SIG-M5 (cell line): ENCODE data around the gene PDZRN3.

Experiments used
- DNase-seq: peaks from one replicate; lab custom pipeline; 2025; lab: John Stamatoyannopoulos, UW

PDZRN3 gene

DNA sequence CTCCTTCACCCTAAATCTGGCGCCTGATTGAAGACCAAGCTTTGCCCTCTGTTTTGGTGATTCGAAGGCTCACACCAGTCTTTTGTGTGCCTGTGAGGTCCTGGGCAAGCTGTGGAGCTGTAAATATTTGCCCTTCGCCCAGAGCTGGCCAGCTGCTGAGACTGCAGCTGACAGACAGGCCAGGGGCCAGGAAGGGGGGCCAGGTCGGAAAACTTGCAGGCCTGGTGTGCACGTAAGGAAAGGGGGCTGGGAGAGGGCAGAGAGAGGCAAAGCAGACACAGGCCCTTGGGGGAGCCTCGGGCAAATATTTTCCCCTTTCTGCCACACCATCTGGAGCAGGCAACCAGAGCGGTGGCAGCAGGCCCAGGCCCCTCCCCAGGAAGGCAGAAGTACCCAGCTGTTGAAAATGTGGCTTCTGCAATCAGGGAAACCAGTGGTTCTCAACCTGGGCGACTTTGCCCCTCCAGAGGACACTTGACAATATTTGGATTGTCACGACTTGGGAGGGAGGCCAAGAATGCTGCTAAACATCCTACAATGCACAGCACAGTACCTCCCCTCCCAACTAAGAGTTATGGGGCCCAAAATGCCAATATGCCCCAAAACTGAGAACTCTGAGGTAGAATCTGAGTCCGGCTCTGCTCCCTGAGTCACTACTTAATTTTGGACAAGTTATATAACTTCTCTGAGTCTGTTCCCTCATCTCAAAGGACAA is 2.5 kb downstream of the PDZRN3 start:
- DNase-seq = no peak

DNA sequence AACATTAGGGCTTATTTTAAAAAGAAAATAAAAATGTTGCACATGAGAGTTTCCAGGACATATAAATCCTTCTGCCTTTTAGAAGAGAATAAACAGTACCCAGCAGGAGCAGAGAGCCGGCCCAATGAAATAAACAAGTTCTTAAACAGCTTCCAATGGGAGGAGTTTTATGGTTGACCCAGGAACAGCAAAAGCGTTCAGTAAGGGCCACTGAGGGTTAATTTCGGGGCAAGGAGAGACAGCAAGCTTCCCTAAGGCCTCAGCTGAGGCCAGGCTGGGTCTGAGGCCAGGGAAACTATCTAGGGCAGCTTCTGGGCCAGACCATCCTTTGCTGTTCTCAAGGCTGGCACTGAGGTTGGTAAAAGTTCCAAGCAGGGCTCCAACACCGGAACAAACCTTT is 3.4 kb downstream of the PDZRN3 start:
- DNase-seq = no peak

DNA sequence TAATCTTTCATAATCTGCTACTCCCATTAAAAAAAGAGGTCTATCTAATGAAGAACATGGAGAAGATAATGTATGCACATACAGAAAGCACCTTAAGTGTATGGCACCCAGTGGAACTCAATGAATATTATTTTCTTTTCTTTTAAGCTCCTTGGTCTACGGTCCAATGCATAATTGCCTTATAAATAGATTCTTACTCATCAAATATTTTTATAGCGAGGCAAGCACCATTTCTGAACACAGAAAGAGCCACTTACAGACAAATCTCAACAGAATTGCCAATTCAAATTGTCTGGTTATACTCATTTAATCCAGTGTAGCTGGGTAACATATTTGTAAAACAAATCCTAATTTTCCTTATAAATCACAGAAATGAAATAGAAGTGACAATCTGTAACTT is 6.3 kb downstream of the PDZRN3 start:
- DNase-seq = no peak

GRCh38 chr3:73616056-73616455 is 8.7 kb downstream of the PDZRN3 start:
- DNase-seq = no peak

- no peak for DNase-seq
Observed at GRCh38 chr3:73614419-73614818, 10.3 kb downstream of the PDZRN3 start.

DNA sequence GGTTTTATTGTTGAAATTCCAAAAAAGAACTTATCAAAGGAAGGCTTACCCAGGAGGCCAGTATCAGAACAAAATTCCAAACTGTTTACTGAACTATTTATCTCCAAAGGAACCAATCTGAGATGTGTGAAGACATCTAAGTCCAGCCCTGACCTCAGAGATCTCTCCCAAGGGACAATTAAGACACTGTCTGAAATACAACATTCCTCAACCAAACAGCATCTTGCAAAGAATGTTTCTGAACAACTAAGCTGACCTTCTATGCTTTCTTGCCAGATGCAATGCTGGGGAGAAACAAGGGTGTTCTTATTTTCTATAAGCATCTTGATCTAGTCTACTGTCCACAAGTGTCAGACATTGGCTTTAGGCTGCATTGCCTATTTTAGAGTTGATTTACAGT is 13.6 kb downstream of the PDZRN3 start:
- DNase-seq = no peak

GRCh38 chr3:73610493-73610892 is 14.2 kb downstream of the PDZRN3 start:
- DNase-seq = no peak

- DNase-seq = no peak
Observed at GRCh38 chr3:73609655-73610054, 15.1 kb downstream of the PDZRN3 start.

DNA sequence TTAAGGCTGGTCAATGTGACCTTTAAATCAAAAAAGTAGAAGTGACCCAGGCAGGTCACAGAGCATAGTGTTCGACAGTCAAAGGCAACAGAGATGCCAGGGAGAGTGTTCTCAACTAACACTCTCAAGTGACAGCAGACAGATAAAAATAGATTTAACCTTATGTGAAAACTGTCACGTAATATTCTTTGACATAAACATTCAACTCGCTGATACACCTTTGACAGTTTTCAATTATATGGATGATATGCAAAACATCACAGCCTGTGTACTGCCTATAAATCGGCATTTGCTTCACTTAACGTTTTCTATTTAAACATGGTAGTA is 15.5 kb downstream of the PDZRN3 start:
- no peak for DNase-seq

GRCh38 chr3:73608456-73609314 is 16.1 kb downstream of the PDZRN3 start:
- DNase-seq = no peak

DNA sequence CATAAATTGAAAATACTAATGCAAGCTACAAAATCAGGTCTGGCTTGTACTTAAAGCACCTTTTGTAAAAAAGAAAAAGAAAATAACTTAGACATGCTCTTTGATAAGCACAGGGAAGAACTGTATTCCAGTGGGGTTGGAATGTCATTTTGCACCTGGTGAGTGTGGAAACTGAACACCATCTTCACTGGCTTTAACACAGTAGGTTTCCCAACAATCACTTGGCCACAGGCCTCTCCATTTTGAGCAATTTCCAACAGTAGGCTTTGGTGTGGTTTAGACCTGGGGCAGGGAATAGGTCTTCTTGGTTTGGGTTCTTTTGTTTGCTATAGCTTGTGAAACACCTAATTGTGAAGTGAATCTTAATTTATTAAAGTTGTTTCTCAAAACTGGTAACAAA is 18.9 kb downstream of the PDZRN3 start:
- DNase-seq = no peak

DNA sequence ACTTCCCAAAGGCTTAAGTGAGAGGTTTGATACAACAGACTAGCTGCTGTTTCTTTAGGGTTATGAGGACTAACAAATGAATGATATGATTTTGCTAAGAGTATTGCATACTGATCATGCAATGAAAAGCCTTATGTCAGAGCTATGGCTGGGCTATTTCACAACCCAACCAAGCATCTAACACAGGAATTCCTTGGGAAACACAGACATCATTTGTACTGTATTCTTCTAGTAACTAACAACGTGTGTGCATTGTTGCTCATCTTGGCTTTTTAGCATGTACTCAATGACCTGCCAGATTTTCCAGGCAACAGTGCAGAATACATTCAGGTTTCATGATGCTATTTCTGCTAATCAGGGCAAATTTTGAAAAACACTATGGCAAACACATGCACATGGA is 19.3 kb downstream of the PDZRN3 start:
- no peak for DNase-seq

DNA sequence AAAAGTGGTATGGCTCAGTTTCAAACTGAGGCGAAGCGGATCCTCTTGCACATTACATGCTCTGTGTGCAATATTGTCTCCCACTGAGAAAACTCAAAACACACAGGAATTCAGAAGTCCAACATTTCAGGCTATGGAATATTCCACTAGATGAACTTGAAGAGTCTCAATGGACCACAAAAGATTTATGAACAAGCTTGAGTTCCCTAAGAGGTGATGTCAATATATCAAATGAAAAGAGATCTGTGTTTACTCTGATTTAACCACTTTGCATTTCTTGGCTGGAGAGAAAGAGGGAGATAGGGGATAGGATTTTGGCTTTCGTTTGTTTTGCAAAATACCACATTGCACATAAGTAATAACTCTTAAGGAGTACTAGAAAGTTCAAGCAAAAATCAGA is 20.3 kb downstream of the PDZRN3 start:
- no peak for DNase-seq

GRCh38 chr3:73603762-73604171 is 21.0 kb downstream of the PDZRN3 start:
- no peak for DNase-seq

DNA sequence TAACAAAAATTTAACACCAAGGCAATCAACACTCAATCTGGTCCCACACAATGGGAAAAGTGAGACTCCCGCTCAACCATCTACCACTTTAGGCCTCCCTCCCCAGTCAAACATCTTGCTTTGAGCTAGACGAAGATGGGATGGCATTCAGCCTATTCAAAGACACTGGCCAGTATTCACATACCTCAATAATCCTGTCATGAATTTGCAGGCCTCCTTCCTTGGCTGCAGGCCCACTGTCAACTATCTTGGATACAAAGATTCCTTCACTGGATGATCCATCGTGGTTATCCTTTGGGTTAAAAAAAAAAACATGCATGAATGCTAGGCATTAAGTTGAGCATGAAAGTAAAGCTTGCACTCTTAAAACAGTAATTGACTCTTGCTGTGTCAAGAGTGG is 22.6 kb downstream of the PDZRN3 start:
- no peak for DNase-seq

GRCh38 chr3:73601481-73601880 is 23.3 kb downstream of the PDZRN3 start:
- no peak for DNase-seq

GRCh38 chr3:73601011-73601410 is 23.7 kb downstream of the PDZRN3 start:
- DNase-seq = no peak

DNA sequence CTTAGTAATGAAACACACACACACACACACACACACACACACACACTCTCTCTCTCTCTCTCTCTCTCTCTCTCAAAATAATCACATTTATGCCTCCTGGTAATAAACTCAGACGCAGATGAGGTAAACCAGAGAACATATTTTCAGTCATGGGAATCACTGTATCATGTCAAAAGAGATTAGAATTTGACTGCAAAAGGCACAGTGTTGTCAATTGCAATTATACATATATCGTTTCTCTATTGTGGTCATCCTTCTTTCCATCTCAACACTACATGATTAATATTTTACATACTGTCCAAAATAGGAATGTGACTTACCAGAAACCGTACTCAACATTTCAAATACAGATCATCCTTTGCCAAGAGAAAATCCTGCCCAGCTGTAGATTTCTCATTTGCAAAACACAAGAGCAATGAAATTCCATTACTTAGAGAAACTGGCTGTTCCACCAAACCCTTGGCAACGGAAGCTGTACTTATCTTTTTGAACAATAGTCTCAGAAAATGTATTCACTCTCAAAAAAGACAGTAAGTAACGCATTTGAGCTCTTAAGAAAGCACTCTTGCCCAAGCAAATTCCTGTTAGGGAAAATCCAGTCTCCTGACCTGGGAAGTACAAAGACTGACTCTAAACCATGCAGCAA is 24.3 kb downstream of the PDZRN3 start:
- no peak for DNase-seq

GRCh38 chr3:73599605-73600004 is 25.1 kb downstream of the PDZRN3 start:
- no peak for DNase-seq

- DNase-seq = no peak
Observed at GRCh38 chr3:73597476-73597875, 27.3 kb downstream of the PDZRN3 start.

GRCh38 chr3:73592154-73593144 is 32.3 kb downstream of the PDZRN3 start:
- DNase-seq = no peak

GRCh38 chr3:73591286-73591800 is 33.4 kb downstream of the PDZRN3 start:
- no peak for DNase-seq
